ENCODE measurements around the gene CDC42EP1. TPM values are rescaled to one million over a fixed set of nuclear protein-coding genes. Genes with fewer than 3 reads are reported as not detected.
A peak's percentile ranks its signal among the peaks of the same experiment; 100 is the strongest.

CDC42EP1 gene
- total RNA-seq, 4 donors from 2014 or later: 5.6 to 8.8 (median 6.8) TPM

- H3K27me3 ChIP-seq: peaks cover 0 to 5% (median 0%) of the 10 kb centered on the region in 3 donors
- TF ChIP-seq POLR2A (IDR thresholded peaks at IDR 0.05): no peak
- peaks cover 0 to 17% of the 10 kb centered on the region in 2 donors for H3K4me1 ChIP-seq
- ATAC-seq (no peak), DNase-seq (no peak)
- H3K4me3 ChIP-seq: no peak overlapping the region
- H3K36me3 ChIP-seq: no peaks in the 10 kb centered on the region
- H3K9me3 ChIP-seq: no peaks in the 10 kb centered on the region
- in situ Hi-C loops (cut with MboI; ENCODE audit: low sequenced_read_pairs in 4 of 4): no loop called here
- intact Hi-C loops (cut with DNase I; ENCODE audit: low total_unique reads): no loop called here
- peak overlapping the region in 1 of 4 donors; percentile 76 for H3K27ac ChIP-seq
These were observed 6.6 kb upstream of the CDC42EP1 start for GRCh38 chr22:37553725-37554124.

GRCh38 chr22:37555029-37555428 lies 5.3 kb upstream of the CDC42EP1 start:
- DNase-seq: no peak
- H3K4me1 ChIP-seq: peaks cover 0 to 18% of the 10 kb centered on the region in 2 donors
- no peak for TF ChIP-seq CTCF (IDR thresholded peaks at IDR 0.05 in 4 of 5, conservative IDR thresholded peaks at IDR 0.05 in 1 of 5)
- TF ChIP-seq POLR2A (IDR thresholded peaks at IDR 0.05): no peak
- no peak for ATAC-seq
- H3K27me3 ChIP-seq: peaks cover 0 to 5% (median 0%) of the 10 kb centered on the region in 3 donors
- in situ Hi-C loops (cut with MboI; ENCODE audit: low sequenced_read_pairs in 4 of 4) (no loop called here), intact Hi-C loops (cut with DNase I; ENCODE audit: low total_unique reads) (no loop called here)
- no peak overlapping the region for H3K27ac ChIP-seq
- no peaks in the 10 kb centered on the region for H3K9me3 ChIP-seq
- H3K4me3 ChIP-seq: no peak overlapping the region
- H3K36me3 ChIP-seq: no peaks in the 10 kb centered on the region

DNA sequence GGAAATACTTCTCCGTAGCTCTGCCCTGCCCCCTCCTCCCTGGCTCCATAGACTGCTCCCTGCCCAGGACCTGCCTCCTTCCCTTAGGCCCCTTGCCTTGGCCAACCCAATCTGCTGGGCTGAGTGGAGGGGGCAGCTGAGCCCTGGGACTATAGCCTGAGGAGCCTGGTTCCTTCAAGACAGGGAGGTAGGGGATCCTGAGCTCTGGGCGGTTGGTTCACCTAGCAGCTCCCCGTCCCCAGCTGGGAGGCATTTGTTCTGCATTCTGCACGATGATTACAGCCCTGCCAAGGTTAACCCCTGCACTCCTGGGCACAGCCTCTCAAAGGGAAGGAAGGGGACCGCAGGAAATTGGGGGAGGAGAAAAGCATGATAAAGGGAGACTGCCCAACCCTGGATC lies 3.6 kb upstream of the CDC42EP1 start:
- DNase-seq: no peak
- intact Hi-C loops (cut with DNase I; ENCODE audit: low total_unique reads) (no loop called here), in situ Hi-C loops (cut with MboI; ENCODE audit: low sequenced_read_pairs in 4 of 4) (no loop called here)
- Histone ChIP-seq H3K4me1 (peaks cover 6 to 13% of the 10 kb centered on the region in 2 donors), H3K4me3 (no peak overlapping the region), H3K27ac (peak overlapping the region; percentile 9 to 91 (median 79)), H3K36me3 (no peaks in the 10 kb centered on the region), H3K27me3 (peaks cover 12 to 16% (median 12%) of the 10 kb centered on the region in 3 donors), H3K9me3 (no peaks in the 10 kb centered on the region)
- ATAC-seq: no peak
- TF ChIP-seq CTCF (IDR thresholded peaks at IDR 0.05 in 4 of 5, conservative IDR thresholded peaks at IDR 0.05 in 1 of 5): no peak
- no peak for TF ChIP-seq POLR2A (IDR thresholded peaks at IDR 0.05)

- ATAC-seq (peak; percentile 29 to 30), DNase-seq (no peak)
- Histone ChIP-seq H3K4me3 (no peak overlapping the region), H3K4me1 (peaks cover 9 to 14% of the 10 kb centered on the region in 2 donors), H3K27me3 (peaks cover 16 to 23% (median 19%) of the 10 kb centered on the region in 3 donors), H3K9me3 (no peaks in the 10 kb centered on the region), H3K36me3 (no peaks in the 10 kb centered on the region), H3K27ac (peak overlapping the region; percentile 9 to 91 (median 82))
- in situ Hi-C loops (cut with MboI; ENCODE audit: low sequenced_read_pairs in 4 of 4): no loop called here
- no peak for TF ChIP-seq CTCF (IDR thresholded peaks at IDR 0.05 in 4 of 5, conservative IDR thresholded peaks at IDR 0.05 in 1 of 5)
- TF ChIP-seq POLR2A (IDR thresholded peaks at IDR 0.05): peak in 1 of 2 donors; percentile 28
- intact Hi-C loops (cut with DNase I; ENCODE audit: low total_unique reads): no loop called here
These were observed 2.8 kb upstream of the CDC42EP1 start for GRCh38 chr22:37557321-37558001.

DNA sequence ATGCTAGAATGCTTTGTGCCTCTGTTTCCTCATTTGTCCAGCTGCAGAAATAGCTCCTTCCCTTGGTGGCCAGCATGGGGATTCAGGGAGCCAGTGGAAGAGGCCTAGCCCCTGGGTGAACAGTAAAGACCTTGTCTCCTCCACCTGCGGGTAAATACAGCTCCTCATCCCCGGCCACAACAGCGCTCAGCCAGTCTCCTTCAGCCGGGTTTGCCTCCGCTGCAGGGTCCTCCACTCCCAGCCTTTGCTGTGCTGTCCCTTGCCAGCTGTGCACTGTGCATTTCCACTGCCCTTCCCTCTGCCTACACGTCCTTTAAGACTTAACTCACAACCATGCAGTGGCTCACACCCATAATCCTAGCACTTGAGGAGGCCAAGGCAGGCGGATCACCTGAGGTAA lies 1.5 kb upstream of the CDC42EP1 start:
- no peaks in the 10 kb centered on the region for H3K9me3 ChIP-seq
- peaks cover 17 to 28% (median 23%) of the 10 kb centered on the region in 3 donors for H3K27me3 ChIP-seq
- no peak overlapping the region for H3K4me3 ChIP-seq
- ATAC-seq (no peak), DNase-seq (no peak)
- in situ Hi-C loops (cut with MboI; ENCODE audit: low sequenced_read_pairs in 4 of 4) (no loop called here), intact Hi-C loops (cut with DNase I; ENCODE audit: low total_unique reads) (no loop called here)
- TF ChIP-seq POLR2A (IDR thresholded peaks at IDR 0.05) (no peak), CTCF (IDR thresholded peaks at IDR 0.05 in 4 of 5, conservative IDR thresholded peaks at IDR 0.05 in 1 of 5) (no peak)
- peaks cover 19% of the 10 kb centered on the region in 2 donors for H3K4me1 ChIP-seq
- no peaks in the 10 kb centered on the region for H3K36me3 ChIP-seq
- peak overlapping the region; percentile 30 to 91 (median 82) for H3K27ac ChIP-seq

Measured in gastrocnemius medialis (tissue), 4 donors.